Activated gamma-delta T cell treated with anti-CD3 and anti-CD28 coated beads, Interleukin-2, amount 50 U/mL, for 16 hours (primary cell): ENCODE data around the gene OR8J1.
"Not testable (repeated sequence)": the region's sequence is repeated elsewhere in the genome, so short reads cannot be mapped to it uniquely, and the experiment has no call there.

Source experiments
- DNase-seq: peaks from one replicate; pipeline ENCODE4 v3.0.0-alpha.2; 2020; ENCODE audit warnings: low read depth

The OR8J1 gene

GRCh38 chr11:56353991-56354390 lies at the start of gene OR8J1:
OR8J1 (plus strand) TSS chr11:56354291; CDS start chr11:56360247, 5,956 bp downstream.
- DNase-seq, result no peak

- DNase-seq, result no peak
Observed at GRCh38 chr11:56307836-56308235, 46.3 kb upstream of the OR8J1 start.

- no peak for DNase-seq
Observed at GRCh38 chr11:56314844-56315243, 39.2 kb upstream of the OR8J1 start, which contains the start of gene OR8K3. OR8K3 (plus strand) TSS chr11:56315144; CDS start chr11:56318307, 3,163 bp downstream.

GRCh38 chr11:56331861-56332491 lies 22.1 kb upstream of the OR8J1 start:
- no peak for DNase-seq

- no peak for DNase-seq
Observed at GRCh38 chr11:56333156-56333555, 20.9 kb upstream of the OR8J1 start.

- DNase-seq, result no peak
Observed at GRCh38 chr11:56340289-56340688, 13.8 kb upstream of the OR8J1 start.

GRCh38 chr11:56345739-56346138 lies 8.4 kb upstream of the OR8J1 start, which contains the start of gene OR8K1:
OR8K1 (plus strand) TSS chr11:56346039; CDS start chr11:56346039, 0 bp downstream.
- no peak for DNase-seq

- DNase-seq, result no peak
Observed at GRCh38 chr11:56375324-56375723, 21.2 kb downstream of the OR8J1 start, which contains the start of gene OR8U1. OR8U1 (plus strand) TSS chr11:56375624; CDS start chr11:56375624, 0 bp downstream.

- no peak for DNase-seq
Observed at GRCh38 chr11:56380120-56380519, 26.0 kb downstream of the OR8J1 start.

GRCh38 chr11:56394381-56394780 lies 40.3 kb downstream of the OR8J1 start:
- no peak for DNase-seq

GRCh38 chr11:56396047-56396446 lies 42.0 kb downstream of the OR8J1 start:
- no peak for DNase-seq

- not testable (repeated sequence) for DNase-seq
Observed at GRCh38 chr11:56401858-56402461, 47.9 kb downstream of the OR8J1 start.

GRCh38 chr11:56404393-56404792 lies 50.3 kb downstream of the OR8J1 start:
- no peak for DNase-seq

- no peak for DNase-seq
Observed at GRCh38 chr11:56410801-56411200, 56.7 kb downstream of the OR8J1 start.
